Neuronal stem cell (in vitro differentiated cells): ENCODE data around the gene CKAP5.

Experiments used
- DNase-seq: peaks from one replicate; pipeline ENCODE4 v3.0.0-alpha.2; 2013; ENCODE audit warnings: low spot score
- H2AFZ ChIP-seq: one replicate; pipeline ENCODE4 v1.6.1; 2013; ENCODE audit warnings: mild to moderate bottlenecking, low read length, inconsistent platforms
- H2AK5ac ChIP-seq: 2 replicates; pipeline ENCODE4 v1.6.1; 2013; ENCODE audit warnings: low read depth, mild to moderate bottlenecking, inconsistent platforms, low read length, moderate library complexity, mixed read lengths
- H2BK120ac ChIP-seq: 2 replicates; pipeline ENCODE4 v1.6.1; 2013; ENCODE audit warnings: low read depth, mild to moderate bottlenecking, inconsistent platforms, low read length, moderate library complexity, mixed read lengths
- H2BK12ac ChIP-seq: one replicate; pipeline ENCODE4 v1.6.1; 2013; ENCODE audit warnings: low read length, inconsistent platforms
- H2BK15ac ChIP-seq: 2 replicates; pipeline ENCODE4 v1.6.1; 2013; ENCODE audit warnings: mild to moderate bottlenecking, low read length, inconsistent platforms, mixed read lengths
- H2BK5ac ChIP-seq: one replicate; pipeline ENCODE4 v1.6.1; 2013; ENCODE audit warnings: inconsistent platforms, mild to moderate bottlenecking, low read length, moderate library complexity
- H3K14ac ChIP-seq: one replicate; pipeline ENCODE4 v1.6.1; 2013; ENCODE audit warnings: low read length, inconsistent platforms
- H3K18ac ChIP-seq: 2 replicates; pipeline ENCODE4 v1.6.1; 2013; ENCODE audit warnings: low read length, inconsistent platforms
- H3K23ac ChIP-seq: 2 replicates; pipeline ENCODE4 v1.6.1; 2013; ENCODE audit warnings: low read depth, mild to moderate bottlenecking, mixed read lengths, low read length, inconsistent platforms; ENCODE audit not compliant: poor library complexity
- H3K27ac ChIP-seq: replicated peaks from 3 replicates; pipeline ENCODE4 v1.5.1; 2013; ENCODE audit warnings: low read length, inconsistent platforms
- H3K27me3 ChIP-seq, 3 experiments: 2 replicates each; pipeline ENCODE4 v1.6.1; 2013; ENCODE audit warnings: low read length in 3 of 3, mild to moderate bottlenecking in 2 of 3, inconsistent platforms in 1 of 3, low read depth in 1 of 3, mixed read lengths in 1 of 3, moderate library complexity in 1 of 3; ENCODE audit not compliant: control insufficient read depth in 3 of 3, insufficient read depth in 3 of 3
- H3K36me3 ChIP-seq, 2 donors: replicated peaks in 1 of 2; 2 replicates each; pipeline ENCODE4 v1.6.1; 2013; ENCODE audit warnings: low read length in 2 of 2; ENCODE audit not compliant: control insufficient read depth in 2 of 2, insufficient read depth in 2 of 2
- H3K4ac ChIP-seq: 2 replicates; pipeline ENCODE4 v1.6.1; 2013; ENCODE audit warnings: inconsistent platforms, mild to moderate bottlenecking, low read length, moderate library complexity
- H3K4me1 ChIP-seq, 2 donors: 1 replicate in 1 of 2; 2 replicates in 1 of 2; pipeline ENCODE4 v1.6.1; 2013; ENCODE audit warnings: low read length in 2 of 2, low read depth in 1 of 2; ENCODE audit not compliant: control insufficient read depth in 2 of 2, insufficient read depth in 1 of 2
- H3K4me2 ChIP-seq: one replicate; pipeline ENCODE4 v1.6.1; 2013; ENCODE audit warnings: mild to moderate bottlenecking, low read length, inconsistent platforms; ENCODE audit not compliant: insufficient read depth, poor library complexity, severe bottlenecking
- H3K4me3 ChIP-seq, 2 donors: 2 replicates each; pipeline ENCODE4 v1.5.1; 2013; ENCODE audit warnings: low read length in 2 of 2, mild to moderate bottlenecking in 2 of 2, inconsistent platforms in 1 of 2, moderate library complexity in 1 of 2
- H3K79me1 ChIP-seq: one replicate; pipeline ENCODE4 v1.6.1; 2013; ENCODE audit warnings: low read depth, mild to moderate bottlenecking, inconsistent platforms, low read length, moderate library complexity
- H3K9ac ChIP-seq: one replicate; pipeline ENCODE4 v1.6.1; 2013; ENCODE audit warnings: mild to moderate bottlenecking, low read depth, low read length, inconsistent platforms; ENCODE audit not compliant: poor library complexity
- H3K9me3 ChIP-seq, 2 donors: replicated peaks in 1 of 2; 2 replicates each; pipeline versions ENCODE3 to v1.6.1; 2013; ENCODE audit warnings: low read length in 2 of 2, mild to moderate bottlenecking in 2 of 2, inconsistent platforms in 1 of 2, low read depth in 1 of 2, mixed read lengths in 1 of 2, moderate library complexity in 1 of 2; ENCODE audit not compliant: control insufficient read depth in 2 of 2, insufficient read depth in 1 of 2
- H4K8ac ChIP-seq: one replicate; pipeline ENCODE4 v1.6.1; 2013; ENCODE audit warnings: low read depth, mild to moderate bottlenecking, inconsistent platforms, low read length, moderate library complexity
- H4K91ac ChIP-seq: one replicate; pipeline ENCODE4 v1.6.1; 2013; ENCODE audit warnings: low read length, low read depth, mild to moderate bottlenecking, inconsistent platforms; ENCODE audit not compliant: poor library complexity
- WGBS, 2 donors: extraction: QIAGEN DNeasy Blood & Tissue Kit; methylation state at CpG; one replicate each; pipeline ENCODE4 v1.1.7; 2013; ENCODE audit warnings: missing lambda C conversion rate in 2 of 2, mixed read lengths in 1 of 2; ENCODE audit not compliant: insufficient read length in 2 of 2, insufficient replicate concordance in 1 of 2; ENCODE audit errors: extremely low coverage in 2 of 2; 5-methylcytosine and 5-hydroxymethylcytosine counted together

Gene CKAP5

GRCh38 chr11:46826310-46827044 lies 19.6 kb downstream of the CKAP5 start:
- no peak overlapping the region for H2BK12ac ChIP-seq
- H3K4ac ChIP-seq: no peak overlapping the region
- peak overlapping the region; percentile 45 to 85 for H3K4me3 ChIP-seq
- H4K91ac ChIP-seq: no peak overlapping the region
- H2AFZ ChIP-seq: peak overlapping the region; percentile 51
- no peak overlapping the region for H3K14ac ChIP-seq
- H3K4me2 ChIP-seq: peak overlapping the region; percentile 88
- H3K18ac ChIP-seq: peak overlapping the region; percentile 50
- no peak overlapping the region for H2AK5ac ChIP-seq
- no peaks in the 10 kb centered on the region for H3K9me3 ChIP-seq
- peaks cover 7 to 8% of the 10 kb centered on the region in 2 donors for H3K4me1 ChIP-seq
- H4K8ac ChIP-seq: no peak overlapping the region
- H2BK5ac ChIP-seq: no peak overlapping the region
- peaks cover 2% of the 10 kb centered on the region for H3K79me1 ChIP-seq
- no peak overlapping the region for H2BK120ac ChIP-seq
- no peak overlapping the region for H3K27ac ChIP-seq
- H3K9ac ChIP-seq: peak overlapping the region; percentile 68
- H3K36me3 ChIP-seq: peaks cover 0 to 13% of the 10 kb centered on the region in 2 donors
- DNase-seq: peak; percentile 72
- H3K23ac ChIP-seq: peak overlapping the region; percentile 2
- no peaks in the 10 kb centered on the region for H3K27me3 ChIP-seq
- no peak overlapping the region for H2BK15ac ChIP-seq
- no CpG with 5 or more reads among the region's 32 CpGs for WGBS, 2 donors

GRCh38 chr11:46808799-46809431 lies 37.2 kb downstream of the CKAP5 start:
- Histone ChIP-seq H3K79me1 (no peaks in the 10 kb centered on the region), H3K4me1 (no peaks in the 10 kb centered on the region), H2BK120ac (no peak overlapping the region), H3K23ac (no peak overlapping the region), H3K9ac (no peak overlapping the region), H3K27me3 (no peaks in the 10 kb centered on the region), H3K27ac (no peak overlapping the region), H4K8ac (no peak overlapping the region), H2AK5ac (no peak overlapping the region), H3K36me3 (peaks cover 16 to 95% of the 10 kb centered on the region in 2 donors), H3K18ac (no peak overlapping the region), H2BK15ac (no peak overlapping the region), H3K9me3 (no peaks in the 10 kb centered on the region), H2AFZ (no peak overlapping the region), H2BK5ac (no peak overlapping the region), H3K14ac (no peak overlapping the region), H4K91ac (no peak overlapping the region), H3K4me2 (no peak overlapping the region), H2BK12ac (no peak overlapping the region), H3K4me3 (no peak overlapping the region), H3K4ac (no peak overlapping the region)
- no peak for DNase-seq
- WGBS, 2 donors: no CpG with 5 or more reads among the region's 3 CpGs

- H3K4me3 ChIP-seq: no peak overlapping the region
- DNase-seq: no peak
- no peak overlapping the region for H2BK120ac ChIP-seq
- H3K27ac ChIP-seq: no peak overlapping the region
- no CpG with 5 or more reads among the region's 7 CpGs for WGBS, 2 donors
- no peaks in the 10 kb centered on the region for H3K9me3 ChIP-seq
- no peak overlapping the region for H4K91ac ChIP-seq
- H3K4ac ChIP-seq: no peak overlapping the region
- H4K8ac ChIP-seq: no peak overlapping the region
- H2AK5ac ChIP-seq: no peak overlapping the region
- no peak overlapping the region for H2BK12ac ChIP-seq
- H3K79me1 ChIP-seq: no peaks in the 10 kb centered on the region
- no peak overlapping the region for H3K4me2 ChIP-seq
- no peak overlapping the region for H3K14ac ChIP-seq
- H3K36me3 ChIP-seq: peaks cover 24 to 97% of the 10 kb centered on the region in 2 donors
- H3K27me3 ChIP-seq: no peaks in the 10 kb centered on the region
- H3K9ac ChIP-seq: no peak overlapping the region
- H3K18ac ChIP-seq: no peak overlapping the region
- H3K23ac ChIP-seq: no peak overlapping the region
- H2BK15ac ChIP-seq: no peak overlapping the region
- no peak overlapping the region for H2BK5ac ChIP-seq
- H2AFZ ChIP-seq: no peak overlapping the region
- no peaks in the 10 kb centered on the region for H3K4me1 ChIP-seq
These were observed 44.2 kb downstream of the CKAP5 start for GRCh38 chr11:46801694-46802470.

- Histone ChIP-seq H2BK15ac (no peak overlapping the region), H4K8ac (no peak overlapping the region), H3K4ac (no peak overlapping the region), H3K79me1 (no peaks in the 10 kb centered on the region), H3K4me2 (no peak overlapping the region), H3K18ac (no peak overlapping the region), H2BK120ac (no peak overlapping the region), H3K27ac (no peak overlapping the region), H3K9me3 (no peaks in the 10 kb centered on the region), H3K4me1 (no peaks in the 10 kb centered on the region), H3K23ac (no peak overlapping the region), H2AFZ (no peak overlapping the region), H2BK12ac (no peak overlapping the region), H2AK5ac (no peak overlapping the region), H3K4me3 (no peak overlapping the region), H3K36me3 (peaks cover 24 to 97% of the 10 kb centered on the region in 2 donors), H2BK5ac (no peak overlapping the region), H4K91ac (no peak overlapping the region), H3K9ac (no peak overlapping the region), H3K27me3 (no peaks in the 10 kb centered on the region), H3K14ac (no peak overlapping the region)
- no CpG with 5 or more reads among the region's 1 CpG for WGBS, 2 donors
- DNase-seq: no peak
These were observed 45.9 kb downstream of the CKAP5 start for GRCh38 chr11:46800177-46800576.
